ENCODE measurements around the gene ZNF19. TPM values are rescaled to one million over a fixed set of nuclear protein-coding genes. Genes with fewer than 3 reads are reported as not detected.

ZNF19 gene
- total RNA-seq, 1 donor from 2014 or later: not detected

GRCh38 chr16:71436473-71436872, 52.7 kb downstream of the ZNF19 start:
- H3K9me3 ChIP-seq: peaks cover 0 to 2% of the 10 kb centered on the region in 2 donors
- no peaks in the 10 kb centered on the region for H3K36me3 ChIP-seq
- no peaks in the 10 kb centered on the region for H3K27me3 ChIP-seq
- no peaks in the 10 kb centered on the region for H3K4me1 ChIP-seq
- TF ChIP-seq CTCF (IDR thresholded peaks at IDR 0.05): no peak
- DNase-seq (ENCODE audit: low spot score in 2 of 2): no peak
- no peak overlapping the region for H3K4me3 ChIP-seq
- H3K27ac ChIP-seq: no peak overlapping the region
- intact Hi-C loops (cut with DNase I): no loop called here

DNA sequence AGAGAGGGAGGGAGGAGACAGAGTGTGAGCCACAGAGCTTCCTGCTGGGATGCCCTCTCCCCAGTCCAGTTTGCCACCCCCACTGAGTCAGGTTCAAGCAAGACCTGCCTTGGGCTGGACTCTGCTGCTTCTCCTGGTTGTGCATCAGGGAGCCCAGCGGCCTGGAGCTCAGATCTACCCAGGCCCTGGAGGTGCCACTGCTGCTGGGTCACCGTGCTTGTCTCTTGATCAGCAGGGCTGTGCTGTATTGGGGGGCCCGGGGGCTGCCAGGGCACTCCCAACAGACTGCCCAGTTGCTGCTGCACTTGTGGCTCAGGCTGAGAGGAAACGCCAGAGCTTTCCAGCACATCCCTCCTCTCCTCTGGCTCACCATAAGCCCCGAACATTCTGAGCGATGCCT, 56.2 kb downstream of the ZNF19 start:
- DNase-seq (ENCODE audit: low spot score in 2 of 2): no peak
- no peak overlapping the region for H3K4me3 ChIP-seq
- H3K36me3 ChIP-seq: no peaks in the 10 kb centered on the region
- no peak overlapping the region for H3K27ac ChIP-seq
- H3K27me3 ChIP-seq: no peaks in the 10 kb centered on the region
- H3K9me3 ChIP-seq: no peaks in the 10 kb centered on the region
- intact Hi-C loops (cut with DNase I): no loop called here
- no peaks in the 10 kb centered on the region for H3K4me1 ChIP-seq
- no peak for TF ChIP-seq CTCF (IDR thresholded peaks at IDR 0.05)

DNA sequence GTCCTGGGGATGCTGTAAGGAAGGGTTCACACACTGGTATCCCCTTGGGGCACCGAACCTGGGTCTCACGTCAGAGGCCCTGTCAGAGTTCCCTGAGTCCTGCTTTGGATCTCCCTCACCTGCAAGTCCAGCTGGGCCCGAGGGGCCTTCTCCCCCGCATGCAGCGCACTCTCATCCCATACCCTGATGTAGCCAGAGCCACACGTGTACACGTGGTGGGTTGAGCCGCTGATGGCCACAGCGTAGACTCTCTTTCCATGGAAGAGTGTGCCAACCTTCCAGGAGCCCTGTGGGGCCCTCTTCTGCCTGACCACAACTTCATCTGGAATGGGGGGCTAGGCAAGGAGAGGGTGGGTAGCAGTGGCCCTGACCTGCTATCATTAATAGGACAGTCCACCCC, 57.1 kb downstream of the ZNF19 start:
- intact Hi-C loops (cut with DNase I): no loop called here
- H3K4me3 ChIP-seq: no peak overlapping the region
- H3K4me1 ChIP-seq: no peaks in the 10 kb centered on the region
- H3K9me3 ChIP-seq: no peaks in the 10 kb centered on the region
- no peaks in the 10 kb centered on the region for H3K36me3 ChIP-seq
- DNase-seq (ENCODE audit: low spot score in 2 of 2): no peak
- H3K27ac ChIP-seq: no peak overlapping the region
- TF ChIP-seq CTCF (IDR thresholded peaks at IDR 0.05): no peak
- H3K27me3 ChIP-seq: no peaks in the 10 kb centered on the region

DNA sequence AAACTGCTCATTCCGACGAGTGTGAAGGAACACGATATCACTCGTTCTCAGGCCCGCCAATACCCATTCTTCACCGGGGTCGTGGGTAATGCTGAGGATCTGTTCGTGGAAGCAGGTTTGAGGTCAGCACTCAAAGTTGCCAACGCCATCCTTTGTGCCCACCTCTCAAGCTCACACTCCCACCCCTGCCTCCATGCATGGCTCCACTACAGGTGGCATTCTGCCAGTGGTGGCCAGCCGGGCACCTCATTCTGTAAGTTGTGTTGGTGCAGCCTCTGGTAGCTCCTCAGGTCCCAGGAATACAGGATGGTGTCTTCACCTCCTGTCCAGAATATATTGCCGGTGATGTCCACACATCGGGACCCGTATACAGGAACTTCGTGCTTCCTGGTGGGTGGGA, 57.9 kb downstream of the ZNF19 start:
- Histone ChIP-seq H3K36me3 (no peaks in the 10 kb centered on the region), H3K27ac (no peak overlapping the region), H3K4me1 (no peaks in the 10 kb centered on the region), H3K4me3 (no peak overlapping the region), H3K9me3 (no peaks in the 10 kb centered on the region), H3K27me3 (no peaks in the 10 kb centered on the region)
- no peak for TF ChIP-seq CTCF (IDR thresholded peaks at IDR 0.05)
- no peak for DNase-seq (ENCODE audit: low spot score in 2 of 2)
- intact Hi-C loops (cut with DNase I): no loop called here

GRCh38 chr16:71430744-71431143, 58.4 kb downstream of the ZNF19 start:
- no peak for DNase-seq (ENCODE audit: low spot score in 2 of 2)
- Histone ChIP-seq H3K4me1 (no peaks in the 10 kb centered on the region), H3K36me3 (no peaks in the 10 kb centered on the region), H3K27me3 (no peaks in the 10 kb centered on the region), H3K27ac (no peak overlapping the region), H3K4me3 (no peak overlapping the region), H3K9me3 (no peaks in the 10 kb centered on the region)
- no peak for TF ChIP-seq CTCF (IDR thresholded peaks at IDR 0.05)
- intact Hi-C loops (cut with DNase I): no loop called here

- no peak for DNase-seq (ENCODE audit: low spot score in 2 of 2)
- TF ChIP-seq CTCF (IDR thresholded peaks at IDR 0.05): no peak
- intact Hi-C loops (cut with DNase I): no loop called here
- no peaks in the 10 kb centered on the region for H3K4me1 ChIP-seq
- H3K36me3 ChIP-seq: no peaks in the 10 kb centered on the region
- no peak overlapping the region for H3K4me3 ChIP-seq
- H3K27me3 ChIP-seq: no peaks in the 10 kb centered on the region
- no peaks in the 10 kb centered on the region for H3K9me3 ChIP-seq
- H3K27ac ChIP-seq: no peak overlapping the region
Measured at GRCh38 chr16:71429581-71429980, 59.5 kb downstream of the ZNF19 start.
